Measurements from ENCODE around the gene PRDM15.

- TF ChIP-seq POLR2A (IDR thresholded peaks at IDR 0.05; ENCODE audit: low read depth, low read length) (no peak), POLR2AphosphoS5 (IDR thresholded peaks at IDR 0.05; ENCODE audit: low read depth, low read length) (no peak)
These were observed 39.6 kb downstream of the PRDM15 start for GRCh38 chr21:41839387-41840000.

All from GM12891 (cell line).